HG03025 (cell line): ENCODE results near the gene RBMS1.

ENCODE experiments used
- ATAC-seq: cut with Tn5 transposase; IDR thresholded peaks from one replicate; pipeline ENCODE4 v1.9.1; 2021; ENCODE audit warnings: mild to moderate bottlenecking, moderate library complexity; ENCODE audit not compliant: unreplicated experiment, low FRiP score

The RBMS1 gene

GRCh38 chr2:160493227-160494028 is at the start of gene RBMS1:
Gene RBMS1 (minus strand): TSS chr2:160493807. CDS start chr2:160493363, 444 bp downstream.
- ATAC-seq: peak; percentile 40

GRCh38 chr2:160541745-160542144 is 48.1 kb upstream of the RBMS1 start:
- no peak for ATAC-seq

- ATAC-seq: no peak
These were observed 45.1 kb upstream of the RBMS1 start for GRCh38 chr2:160538559-160539355.

GRCh38 chr2:160538115-160538514 is 44.5 kb upstream of the RBMS1 start:
- ATAC-seq: no peak

DNA sequence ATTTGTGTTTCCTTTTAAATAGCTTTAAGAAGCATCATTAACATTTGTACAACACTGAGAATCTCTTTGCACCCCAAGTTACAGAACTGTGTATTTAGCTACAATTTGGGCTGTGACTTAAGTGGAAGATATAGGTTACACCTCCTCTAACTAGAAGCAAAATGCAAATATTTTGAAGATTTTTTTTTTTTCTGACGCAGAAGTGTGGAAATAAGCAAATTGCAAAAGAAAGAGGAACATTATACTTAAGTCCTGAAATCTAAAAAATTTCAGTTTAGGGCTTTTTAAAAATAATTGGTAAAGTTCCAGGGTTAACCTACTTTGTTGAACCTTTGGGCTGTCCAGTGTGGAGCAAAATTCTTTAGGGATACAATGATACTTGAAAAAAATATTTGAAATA is 41.4 kb upstream of the RBMS1 start:
- no peak for ATAC-seq

DNA sequence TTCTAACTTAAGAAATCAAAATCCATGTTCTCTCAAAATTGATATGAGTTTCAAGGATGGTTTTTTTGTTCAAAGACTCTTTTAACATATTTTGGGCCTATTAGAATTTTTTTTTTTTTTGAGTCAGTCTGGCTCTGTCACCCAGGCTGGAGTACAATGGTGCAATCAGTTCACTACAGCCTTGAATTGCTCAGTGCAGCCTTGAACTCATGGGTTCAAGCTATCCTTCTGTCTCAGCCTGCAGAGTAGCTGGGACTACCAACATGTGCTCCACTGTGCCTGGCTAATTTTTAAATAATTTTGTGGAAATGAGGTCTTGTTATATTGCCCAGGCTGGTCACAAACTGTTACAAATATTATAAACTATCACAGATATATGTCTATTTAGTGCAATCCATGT is 40.6 kb upstream of the RBMS1 start:
- ATAC-seq: no peak

GRCh38 chr2:160533482-160533881 is 39.9 kb upstream of the RBMS1 start:
- ATAC-seq: no peak

DNA sequence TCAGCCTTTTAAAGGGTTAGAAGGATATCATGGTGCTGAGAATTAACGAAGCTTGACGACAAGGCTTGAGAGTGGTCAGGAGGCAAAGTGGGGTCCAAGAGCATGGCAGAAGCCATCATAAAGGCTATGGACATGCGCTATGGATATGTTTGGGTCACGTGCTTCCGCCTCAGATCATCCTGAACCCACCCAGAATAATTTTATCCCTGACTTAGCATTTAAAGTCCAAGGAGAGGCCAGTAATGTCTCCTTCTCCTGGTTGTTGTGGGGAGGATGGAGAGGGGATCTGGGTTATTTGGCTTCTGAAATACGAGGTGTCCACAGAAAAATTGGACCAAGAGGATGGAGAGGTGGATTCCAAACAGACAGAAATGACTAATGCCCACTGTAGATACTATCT is 38.8 kb upstream of the RBMS1 start:
- no peak for ATAC-seq

DNA sequence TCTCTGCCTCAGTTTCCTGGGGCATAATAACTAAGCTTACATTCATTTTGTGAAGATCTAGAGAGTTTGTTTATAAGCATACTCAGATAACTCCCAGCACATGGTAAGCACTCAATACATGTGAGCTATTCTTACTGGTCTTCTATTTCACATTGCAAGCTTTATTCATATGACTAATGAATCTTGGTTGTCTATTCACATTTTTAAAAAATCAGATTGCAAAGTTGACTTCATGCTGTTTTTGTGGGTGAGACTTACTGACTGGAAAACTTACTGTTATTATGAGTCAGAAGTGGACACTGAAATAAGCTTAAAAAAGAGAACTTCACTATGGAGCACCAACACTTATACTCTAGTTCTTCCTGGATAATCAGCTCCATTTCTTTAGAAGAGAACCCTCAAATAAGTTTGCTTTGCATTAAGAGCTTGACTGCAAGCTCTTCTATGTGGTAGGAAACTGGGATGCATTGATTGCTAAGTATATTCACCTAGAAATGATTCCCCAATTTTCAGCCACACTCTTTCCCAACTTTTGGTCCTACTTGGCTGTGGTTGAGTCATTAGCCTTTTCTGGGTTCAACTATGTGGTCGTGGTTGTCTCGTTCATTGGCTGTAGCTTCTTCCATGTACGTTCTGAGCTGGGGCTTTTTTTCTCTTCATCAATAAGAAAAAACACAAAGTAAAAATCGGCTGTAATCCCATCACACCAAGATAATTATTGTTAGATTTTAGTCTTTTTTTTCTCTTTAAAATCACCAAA is 29.5 kb upstream of the RBMS1 start:
- no peak for ATAC-seq

DNA sequence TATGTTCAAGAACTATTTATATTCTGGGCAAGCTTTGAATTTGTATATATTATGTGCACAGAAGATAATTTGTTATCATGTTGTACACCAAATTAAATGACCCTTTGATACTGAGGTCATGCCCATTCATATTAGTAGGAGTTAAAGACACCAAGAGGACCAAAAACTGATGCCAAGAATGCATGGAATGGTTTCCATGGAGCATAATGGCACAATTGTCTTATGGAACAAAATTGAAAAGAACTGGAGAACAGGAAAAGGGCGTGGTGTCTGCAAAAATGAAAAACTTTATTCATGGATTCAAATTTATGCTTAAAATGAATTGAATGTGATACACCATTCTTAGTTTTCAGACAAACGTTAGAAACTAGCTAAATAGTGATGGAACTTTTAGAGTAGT is 24.1 kb upstream of the RBMS1 start:
- no peak for ATAC-seq

GRCh38 chr2:160516547-160517365 is 23.1 kb upstream of the RBMS1 start:
- peak; percentile 80 for ATAC-seq

GRCh38 chr2:160515120-160515519 is 21.5 kb upstream of the RBMS1 start:
- ATAC-seq: no peak

DNA sequence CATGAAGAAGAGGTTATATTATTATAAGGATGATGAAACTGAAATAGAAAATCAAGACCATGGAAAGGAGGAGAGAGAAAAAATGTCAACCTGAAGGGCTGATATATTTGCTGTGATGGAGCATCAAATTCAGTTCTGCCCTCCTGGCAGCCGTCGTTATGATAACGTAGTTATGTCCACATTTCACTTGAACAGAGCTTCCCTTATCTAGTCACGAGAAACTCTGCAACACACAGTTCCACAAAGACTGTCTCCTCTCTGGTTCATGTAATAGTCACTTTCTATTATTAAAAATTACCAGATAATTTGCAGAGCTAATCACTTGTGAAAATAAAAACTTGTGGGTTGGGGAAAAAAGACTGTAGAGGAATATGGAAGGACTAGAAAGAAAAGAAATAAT is 19.5 kb upstream of the RBMS1 start:
- no peak for ATAC-seq

GRCh38 chr2:160512491-160512890 is 18.9 kb upstream of the RBMS1 start:
- ATAC-seq: no peak

DNA sequence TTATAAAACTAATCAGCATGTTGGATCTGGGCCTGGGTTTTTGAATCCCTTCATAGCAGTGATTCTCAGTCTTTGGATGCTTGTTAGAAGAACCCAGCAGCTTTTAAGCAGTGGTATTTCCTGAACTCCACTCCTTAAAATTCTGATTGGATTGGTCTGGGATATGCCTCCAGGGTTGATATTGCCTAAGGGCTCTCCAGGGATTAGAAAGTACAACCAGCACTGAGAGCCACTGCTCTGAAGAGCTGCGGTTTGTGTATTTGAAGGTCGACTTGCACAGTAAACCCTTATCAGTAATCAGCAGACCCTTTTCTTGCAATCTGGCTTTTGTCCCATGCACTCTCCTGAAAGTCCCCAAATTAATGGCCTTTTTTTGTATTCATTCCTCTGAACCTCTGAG is 17.0 kb upstream of the RBMS1 start:
- no peak for ATAC-seq

DNA sequence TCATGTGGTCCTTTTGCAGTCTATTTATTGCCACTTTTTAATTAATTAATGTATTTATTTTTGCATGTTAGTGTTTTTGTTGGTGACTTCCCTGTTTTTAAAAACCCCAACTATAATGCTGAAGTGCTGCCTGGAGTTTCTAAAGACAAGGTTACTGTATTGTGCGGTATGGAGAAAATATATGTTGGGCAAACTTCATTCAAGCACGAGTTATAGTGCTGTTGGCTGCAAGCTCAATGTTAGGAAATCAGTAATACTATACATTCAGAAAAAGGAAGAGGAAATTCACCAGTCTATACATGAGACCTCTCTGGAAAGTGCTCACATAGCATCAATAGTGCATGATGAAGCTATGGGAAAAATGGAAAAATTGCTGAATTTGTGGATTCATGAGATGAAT is 15.4 kb upstream of the RBMS1 start:
- ATAC-seq: no peak

- ATAC-seq: no peak
These were observed 13.9 kb upstream of the RBMS1 start for GRCh38 chr2:160507464-160507863.

GRCh38 chr2:160507046-160507407 is 13.4 kb upstream of the RBMS1 start:
- ATAC-seq: no peak

GRCh38 chr2:160506371-160507045 is 12.9 kb upstream of the RBMS1 start:
- ATAC-seq: no peak

- no peak for ATAC-seq
These were observed 11.6 kb upstream of the RBMS1 start for GRCh38 chr2:160505256-160505655.
